GM23338 (cell line): Measurements from ENCODE around the gene MLPH. TPM values are rescaled to one million over a fixed set of nuclear protein-coding genes. Genes with fewer than 3 reads are reported as not detected.

Experiments used
- ATAC-seq: fragments of 200-7000 bp; cut with Tn5 transposase; 3 replicates; pipeline ENCODE4 v1.9.1; 2020
- DNase-seq: peaks from one replicate; pipeline ENCODE4 v3.0.0-alpha.2; 2015; ENCODE audit warnings: low spot score
- H2AFZ ChIP-seq: fragments of 200-600 bp; sonication (generic); 2 replicates; pipeline ENCODE4 v1.8.0; 2016; ENCODE audit warnings: antibody characterized with exemption, mild to moderate bottlenecking, moderate library complexity
- H3F3A ChIP-seq: fragments of 200-600 bp; sonication (generic); replicated peaks from 2 replicates; pipeline ENCODE4 v1.8.0; 2017; ENCODE audit warnings: antibody characterized with exemption, mixed run types, low read depth
- H3K27ac ChIP-seq: fragments of 200-600 bp; sonication (generic); 2 replicates; pipeline ENCODE4 v1.6.1; 2016; ENCODE audit warnings: low read depth
- H3K27me3 ChIP-seq: fragments of 200-600 bp; sonication (generic); 2 replicates; pipeline ENCODE4 v1.8.0; 2016; ENCODE audit warnings: mild to moderate bottlenecking, mixed run types, moderate library complexity; ENCODE audit not compliant: insufficient read depth
- H3K36me3 ChIP-seq: fragments of 200-600 bp; sonication (generic); 2 replicates; pipeline ENCODE4 v1.8.0; 2016; ENCODE audit warnings: mild to moderate bottlenecking; ENCODE audit not compliant: insufficient read depth
- H3K4me1 ChIP-seq: fragments of 200-600 bp; sonication (generic); 2 replicates; pipeline ENCODE4 v1.8.0; 2016; ENCODE audit warnings: mild to moderate bottlenecking, moderate library complexity; ENCODE audit not compliant: insufficient read depth
- H3K4me2 ChIP-seq: fragments of 200-600 bp; sonication (generic); 2 replicates; pipeline ENCODE4 v1.7.1; 2017; ENCODE audit warnings: mixed run types
- H3K4me3 ChIP-seq: fragments of 200-600 bp; sonication (generic); 2 replicates; pipeline ENCODE4 v1.6.1; 2016; ENCODE audit warnings: mixed run types
- H3K79me2 ChIP-seq: fragments of 200-600 bp; sonication (generic); replicated peaks from 2 replicates; pipeline ENCODE4 v1.8.0; 2017; ENCODE audit warnings: mild to moderate bottlenecking; ENCODE audit not compliant: insufficient read depth
- H3K9me2 ChIP-seq: fragments of 200-600 bp; sonication (generic); 2 replicates; pipeline ENCODE4 v1.8.0; 2017; ENCODE audit not compliant: insufficient read depth
- H4K20me1 ChIP-seq: fragments of 200-600 bp; sonication (generic); replicated peaks from 2 replicates; pipeline ENCODE4 v1.8.0; 2017; ENCODE audit warnings: mild to moderate bottlenecking; ENCODE audit not compliant: insufficient read depth
- H3K27ac Mint-ChIP-seq: 2 replicates; pipeline ENCODE4 v1.8.0; 2020; ENCODE audit warnings: inconsistent platforms, mild to moderate bottlenecking, moderate library complexity, mixed read lengths
- H3K27me3 Mint-ChIP-seq: 3 replicates; pipeline ENCODE4 v1.8.0; 2022; ENCODE audit warnings: low read depth, mild to moderate bottlenecking, moderate library complexity, mixed read lengths, inconsistent platforms; ENCODE audit not compliant: insufficient read depth, poor library complexity
- H3K36me3 Mint-ChIP-seq: 3 replicates; pipeline ENCODE4 v1.8.0; 2021; ENCODE audit warnings: low read depth, mild to moderate bottlenecking, inconsistent platforms, moderate library complexity, mixed read lengths
- H3K4me1 Mint-ChIP-seq: 3 replicates; pipeline ENCODE4 v1.8.0; 2020; ENCODE audit warnings: mild to moderate bottlenecking, inconsistent platforms, mixed read lengths
- H3K4me3 Mint-ChIP-seq: 3 replicates; pipeline ENCODE4 v1.8.0; 2021; ENCODE audit warnings: moderate library complexity, mild to moderate bottlenecking, inconsistent platforms, mixed read lengths
- H3K9me3 Mint-ChIP-seq: 3 replicates; pipeline ENCODE4 v1.8.0; 2020; ENCODE audit warnings: moderate library complexity, mild to moderate bottlenecking, inconsistent platforms, mixed read lengths
- CREB1 ChIP-seq: fragments of 250-450 bp; sonication (Bioruptor Pico); IDR thresholded peaks from 2 replicates; pipeline ENCODE4 v1.5.0; 2020; ENCODE audit warnings: low read depth, mild to moderate bottlenecking, moderate library complexity
- CTCF ChIP-seq, 2 experiments: fragments of 200-600 bp in 1 of 2; sonication (generic) in 1 of 2; conservative IDR thresholded peaks; 2 replicates each; pipeline versions ENCODE4 v1.5.1 to v1.6.1; 2016 to 2017; ENCODE audit warnings: antibody characterized with exemption in 2 of 2, low read depth in 2 of 2, mild to moderate bottlenecking in 2 of 2, moderate library complexity in 1 of 2
- EZH2phosphoT487 ChIP-seq: fragments of 200-600 bp; sonication (generic); IDR thresholded peaks from one replicate; pipeline ENCODE4 v1.8.1; 2018; ENCODE audit warnings: antibody characterized with exemption; ENCODE audit not compliant: unreplicated experiment
- JUNB ChIP-seq: IDR thresholded peaks from one replicate; pipeline ENCODE4 v1.6.1; 2016; ENCODE audit warnings: antibody characterized with exemption; ENCODE audit not compliant: unreplicated experiment
- NANOG ChIP-seq: IDR thresholded peaks from 2 replicates; pipeline ENCODE4 v1.6.1; 2016; ENCODE audit warnings: antibody characterized with exemption, borderline replicate concordance
- POLR2AphosphoS5 ChIP-seq: IDR thresholded peaks from 2 replicates; pipeline ENCODE4 v1.6.1; 2016; ENCODE audit warnings: antibody characterized with exemption, low read depth
- REST ChIP-seq: IDR thresholded peaks from one replicate; pipeline ENCODE4 v1.6.1; 2018; ENCODE audit warnings: antibody characterized with exemption; ENCODE audit not compliant: unreplicated experiment
- STAT1 ChIP-seq: IDR thresholded peaks from one replicate; pipeline ENCODE4 v1.6.1; 2016; ENCODE audit warnings: antibody characterized with exemption; ENCODE audit not compliant: unreplicated experiment
- ZNF114 ChIP-seq: fragments of 250-450 bp; sonication (Bioruptor Pico); IDR thresholded peaks from 2 replicates; pipeline ENCODE4 v1.5.0; 2020; ENCODE audit warnings: mild to moderate bottlenecking, moderate library complexity
- ZNF331 ChIP-seq: fragments of 250-450 bp; sonication (Bioruptor Pico); IDR thresholded peaks from 2 replicates; pipeline ENCODE4 v1.5.0; 2020; ENCODE audit warnings: low read depth, mild to moderate bottlenecking, moderate library complexity
- polyA plus RNA-seq: library from polyadenylated mRNA; unstranded; fragments of >200 nt; fragmentation: Nextera tagmentation; extraction: Ambion mirVana; gene quantifications from 2 replicates; pipeline ENCODE4 v1.2.1, GENCODE V29; 2016
- total RNA-seq: library from RNA; depleted of rRNA; stranded (reverse); fragments of >200 nt; shearing (Covaris generic); gene quantifications from 2 replicates; pipeline ENCODE4 v1.2.3, GENCODE V29; 2014
- TF ChIP-seq, protein P1 (sequence below): IDR thresholded peaks from 2 replicates; pipeline ENCODE4 v1.6.1; 2016; ENCODE audit warnings: antibody characterized with exemption

MLPH gene
- total and polyA plus RNA-seq, 2 experiments from 2014 or later, result 13.6 to 16.5 TPM

DNA sequence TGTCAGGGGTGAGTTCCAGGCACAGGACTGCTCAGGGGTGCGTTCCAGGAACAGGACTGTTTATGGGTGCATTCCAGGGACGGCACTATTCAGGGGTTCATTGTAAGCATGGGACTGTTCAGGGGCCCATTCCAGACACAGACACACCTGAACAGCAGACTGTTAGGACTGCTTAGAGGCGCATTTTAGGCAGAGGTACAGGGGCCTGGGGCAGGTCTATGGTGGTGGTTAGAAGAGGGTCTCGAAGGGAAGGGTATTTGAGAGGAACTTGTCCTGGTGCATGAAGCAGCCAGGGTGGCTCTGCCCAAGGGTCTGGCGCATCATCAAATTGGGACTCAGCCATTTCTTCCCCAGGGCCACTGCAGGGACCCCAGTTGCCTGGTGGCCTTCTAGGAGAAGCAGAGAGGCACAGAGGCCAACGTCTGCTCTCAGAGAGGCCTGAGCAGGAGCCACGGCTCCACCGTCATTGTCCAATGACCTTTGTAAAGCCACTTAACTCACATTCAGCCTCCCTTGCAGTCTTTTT is 14.8 kb upstream of the MLPH start (continued):
- TF ChIP-seq, protein P1, sequence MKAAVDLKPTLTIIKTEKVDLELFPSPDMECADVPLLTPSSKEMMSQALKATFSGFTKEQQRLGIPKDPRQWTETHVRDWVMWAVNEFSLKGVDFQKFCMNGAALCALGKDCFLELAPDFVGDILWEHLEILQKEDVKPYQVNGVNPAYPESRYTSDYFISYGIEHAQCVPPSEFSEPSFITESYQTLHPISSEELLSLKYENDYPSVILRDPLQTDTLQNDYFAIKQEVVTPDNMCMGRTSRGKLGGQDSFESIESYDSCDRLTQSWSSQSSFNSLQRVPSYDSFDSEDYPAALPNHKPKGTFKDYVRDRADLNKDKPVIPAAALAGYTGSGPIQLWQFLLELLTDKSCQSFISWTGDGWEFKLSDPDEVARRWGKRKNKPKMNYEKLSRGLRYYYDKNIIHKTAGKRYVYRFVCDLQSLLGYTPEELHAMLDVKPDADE, result no peak
- no peak for TF ChIP-seq POLR2AphosphoS5
- TF ChIP-seq EZH2phosphoT487, result no peak
- no peak for TF ChIP-seq JUNB
- TF ChIP-seq ZNF114 (CRISPR knock-in tag), result no peak
- no peak for TF ChIP-seq ZNF331 (CRISPR knock-in tag)
- no peak for TF ChIP-seq STAT1
- no peak for TF ChIP-seq CTCF (conservative IDR thresholded peaks at IDR 0.05; ENCODE audit: low read depth in 2 of 2)

- Histone ChIP-seq H3K27ac (no peak overlapping the region), H3K4me2 (no peak overlapping the region), H3F3A (no peaks in the 10 kb centered on the region), H3K79me2 (no peaks in the 10 kb centered on the region), H4K20me1 (no peaks in the 10 kb centered on the region), H3K36me3 (no peaks in the 10 kb centered on the region), H2AFZ (no peak overlapping the region), H3K4me1 (peaks cover 3% of the 10 kb centered on the region; the same call in 1 of the 2 replicates), H3K4me3 (no peak overlapping the region), H3K9me2 (no peaks in the 10 kb centered on the region), H3K27me3 (peaks cover 24% of the 10 kb centered on the region)
- H3K27me3 Mint-ChIP-seq, result peaks cover 18% of the 10 kb centered on the region
- H3K4me1 Mint-ChIP-seq, result peaks cover 9% of the 10 kb centered on the region
- no peaks in the 10 kb centered on the region for H3K36me3 Mint-ChIP-seq
- ATAC-seq, result no peak
- no peak overlapping the region for H3K27ac Mint-ChIP-seq
- DNase-seq, result no peak
- no peaks in the 10 kb centered on the region for H3K9me3 Mint-ChIP-seq
- H3K4me3 Mint-ChIP-seq, result no peak overlapping the region
- TF ChIP-seq CREB1 (CRISPR knock-in tag), result no peak
- TF ChIP-seq, protein P1, result no peak
- TF ChIP-seq CTCF (conservative IDR thresholded peaks at IDR 0.05; ENCODE audit: low read depth in 2 of 2), result no peak
- TF ChIP-seq POLR2AphosphoS5, result no peak
- TF ChIP-seq REST, result no peak
- no peak for TF ChIP-seq JUNB
- no peak for TF ChIP-seq NANOG
- no peak for TF ChIP-seq ZNF114 (CRISPR knock-in tag)
- TF ChIP-seq ZNF331 (CRISPR knock-in tag), result no peak
- TF ChIP-seq EZH2phosphoT487, result no peak
- TF ChIP-seq STAT1, result no peak
These were observed 13.9 kb upstream of the MLPH start for GRCh38 chr2:237472909-237473877.
